Measurements from ENCODE around the gene DSCAML1. TPM values are rescaled to one million over a fixed set of nuclear protein-coding genes. Genes with fewer than 3 reads are reported as not detected.

DSCAML1 gene
- total RNA-seq, 1 donor from 2014 or later = 2.5 TPM

GRCh38 chr11:117414724-117415123 lies 382.3 kb downstream of the DSCAML1 start:
- no peak for TF ChIP-seq CTCF (IDR thresholded peaks at IDR 0.05; ENCODE audit: unreplicated experiment)
- H3K27me3 Mint-ChIP-seq (ENCODE audit: low read depth) = no peaks in the 10 kb centered on the region
- H3K36me3 Mint-ChIP-seq = peaks cover 12% of the 10 kb centered on the region
- H3K27ac Mint-ChIP-seq = no peak overlapping the region
- H3K4me3 Mint-ChIP-seq = no peak overlapping the region
- H3K4me1 Mint-ChIP-seq = no peaks in the 10 kb centered on the region
- no peak for DNase-seq (ENCODE audit: low spot score in 2 of 2, unreplicated experiment in 2 of 2)
- no peaks in the 10 kb centered on the region for H3K9me3 Mint-ChIP-seq

- Mint-ChIP-seq H3K36me3 (peaks cover 19% of the 10 kb centered on the region), H3K4me1 (no peaks in the 10 kb centered on the region), H3K27ac (no peak overlapping the region), H3K27me3 (ENCODE audit: low read depth) (no peaks in the 10 kb centered on the region), H3K9me3 (no peaks in the 10 kb centered on the region), H3K4me3 (no peak overlapping the region)
- TF ChIP-seq CTCF (IDR thresholded peaks at IDR 0.05; ENCODE audit: unreplicated experiment) = no peak
- DNase-seq (ENCODE audit: low spot score in 2 of 2, unreplicated experiment in 2 of 2) = no peak
These were observed 383.4 kb downstream of the DSCAML1 start for GRCh38 chr11:117413616-117414015.

GRCh38 chr11:117412653-117413275 lies 384.3 kb downstream of the DSCAML1 start:
- Mint-ChIP-seq H3K36me3 (peaks cover 24% of the 10 kb centered on the region), H3K4me1 (no peaks in the 10 kb centered on the region), H3K27ac (no peak overlapping the region), H3K27me3 (ENCODE audit: low read depth) (no peaks in the 10 kb centered on the region), H3K4me3 (no peak overlapping the region), H3K9me3 (no peaks in the 10 kb centered on the region)
- no peak for DNase-seq (ENCODE audit: low spot score in 2 of 2, unreplicated experiment in 2 of 2)
- TF ChIP-seq CTCF (IDR thresholded peaks at IDR 0.05; ENCODE audit: unreplicated experiment) = no peak

GRCh38 chr11:117412176-117412575 lies 384.8 kb downstream of the DSCAML1 start:
- no peaks in the 10 kb centered on the region for H3K4me1 Mint-ChIP-seq
- no peaks in the 10 kb centered on the region for H3K27me3 Mint-ChIP-seq (ENCODE audit: low read depth)
- H3K27ac Mint-ChIP-seq = no peak overlapping the region

GRCh38 chr11:117411736-117412135 lies 385.3 kb downstream of the DSCAML1 start:
- DNase-seq (ENCODE audit: low spot score in 2 of 2, unreplicated experiment in 2 of 2) = no peak
- H3K9me3 Mint-ChIP-seq = no peaks in the 10 kb centered on the region
- H3K27me3 Mint-ChIP-seq (ENCODE audit: low read depth) = no peaks in the 10 kb centered on the region
- H3K4me3 Mint-ChIP-seq = no peak overlapping the region
- peaks cover 26% of the 10 kb centered on the region for H3K36me3 Mint-ChIP-seq
- no peak overlapping the region for H3K27ac Mint-ChIP-seq
- no peaks in the 10 kb centered on the region for H3K4me1 Mint-ChIP-seq
- TF ChIP-seq CTCF (IDR thresholded peaks at IDR 0.05; ENCODE audit: unreplicated experiment) = no peak

More at GRCh38 chr11:117412176-117412575, 384.8 kb downstream of the DSCAML1 start:
- no peak for TF ChIP-seq CTCF (IDR thresholded peaks at IDR 0.05; ENCODE audit: unreplicated experiment)
- Mint-ChIP-seq H3K4me3 (no peak overlapping the region), H3K9me3 (no peaks in the 10 kb centered on the region), H3K36me3 (peaks cover 26% of the 10 kb centered on the region)
- no peak for DNase-seq (ENCODE audit: low spot score in 2 of 2, unreplicated experiment in 2 of 2)
